NCI-H2196 treated with DMSO at 0.1 percent for 48 hours (cell line): ENCODE measurements around the gene RUNX3.

ENCODE experiments used
- DNase-seq: peaks from one replicate; lab custom pipeline; 2025; ENCODE audit not compliant: unreplicated experiment; lab: John Stamatoyannopoulos, UW

RUNX3 gene

DNA sequence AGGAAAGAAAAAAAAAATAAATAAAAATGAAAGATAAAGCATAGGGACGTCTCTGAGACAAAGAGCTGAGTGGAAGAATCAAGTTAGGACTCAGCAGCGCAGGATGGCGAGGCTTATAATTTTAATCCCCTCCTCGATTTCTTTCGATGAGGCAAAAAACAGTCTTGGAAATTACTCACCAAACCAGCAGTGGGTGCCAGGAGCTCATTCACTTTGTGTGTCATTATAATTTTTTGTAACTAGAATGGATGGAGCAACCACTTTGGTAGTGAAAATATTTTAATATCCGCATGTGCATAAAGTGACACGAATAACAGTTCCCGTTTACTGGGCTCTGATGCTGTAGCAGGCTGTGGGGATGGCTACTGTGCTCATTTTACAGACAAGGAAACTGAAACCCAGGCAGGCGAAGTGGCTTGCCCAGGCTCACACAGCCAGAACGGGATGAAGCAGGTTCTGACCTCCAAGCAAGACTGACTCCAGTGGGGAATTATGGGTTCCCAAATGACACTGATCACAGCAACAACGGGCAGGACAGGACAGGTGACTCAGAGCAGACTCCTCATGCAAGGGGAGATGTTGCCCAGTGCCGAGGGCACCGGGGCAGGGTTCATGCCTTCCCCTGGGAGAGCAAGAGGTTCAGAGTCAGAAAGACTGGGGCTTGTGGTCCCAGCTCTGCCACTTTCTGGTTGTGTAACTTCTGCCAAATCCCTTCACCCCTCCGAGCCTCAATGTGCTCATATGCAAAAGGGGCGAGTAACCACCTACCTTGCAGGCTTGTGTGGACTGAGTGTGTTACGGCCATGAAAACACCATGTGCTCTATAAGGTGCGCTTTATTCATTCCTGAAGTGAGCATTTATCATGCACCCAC lies 63.6 kb downstream of the RUNX3 start:
- no peak for DNase-seq

DNA sequence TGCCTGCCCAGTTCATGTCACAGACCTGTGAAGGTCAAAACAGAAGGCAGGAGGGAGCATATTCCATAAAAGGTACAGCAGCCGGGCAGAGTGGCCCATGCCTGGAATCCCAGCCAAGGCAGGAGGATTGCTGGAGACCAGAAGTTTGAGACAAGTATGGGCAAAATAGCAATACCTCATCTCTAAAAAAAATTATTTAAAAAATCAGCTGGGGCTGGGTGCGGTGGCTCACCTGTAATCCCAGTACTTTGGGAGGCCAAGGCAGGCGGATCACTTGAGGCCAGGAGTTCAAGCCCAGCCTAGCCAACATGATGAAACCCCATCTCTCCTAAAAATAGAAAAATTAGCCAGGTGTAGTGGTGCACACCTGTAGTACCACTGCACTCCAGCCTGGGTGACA lies 64.5 kb downstream of the RUNX3 start:
- DNase-seq: no peak

DNA sequence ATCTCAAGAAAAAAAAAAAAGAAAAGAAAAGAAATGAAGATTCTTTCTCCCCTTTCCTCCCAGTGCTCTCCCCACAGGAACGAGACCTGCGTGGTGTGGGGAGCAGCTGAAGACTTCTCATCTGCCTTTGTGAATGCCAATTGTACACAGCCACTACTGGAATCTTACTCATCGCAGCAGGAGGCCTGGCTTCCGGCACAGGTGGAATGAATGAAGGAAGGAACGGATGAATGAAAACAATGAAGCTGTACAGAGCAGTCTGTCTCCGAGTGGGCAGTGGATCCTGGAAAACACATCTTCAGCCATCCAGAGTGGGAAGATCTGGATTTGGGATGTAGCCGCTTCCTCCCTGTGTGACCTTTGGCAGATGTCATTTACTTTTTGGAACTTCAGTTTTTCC lies 64.9 kb downstream of the RUNX3 start:
- no peak for DNase-seq

DNA sequence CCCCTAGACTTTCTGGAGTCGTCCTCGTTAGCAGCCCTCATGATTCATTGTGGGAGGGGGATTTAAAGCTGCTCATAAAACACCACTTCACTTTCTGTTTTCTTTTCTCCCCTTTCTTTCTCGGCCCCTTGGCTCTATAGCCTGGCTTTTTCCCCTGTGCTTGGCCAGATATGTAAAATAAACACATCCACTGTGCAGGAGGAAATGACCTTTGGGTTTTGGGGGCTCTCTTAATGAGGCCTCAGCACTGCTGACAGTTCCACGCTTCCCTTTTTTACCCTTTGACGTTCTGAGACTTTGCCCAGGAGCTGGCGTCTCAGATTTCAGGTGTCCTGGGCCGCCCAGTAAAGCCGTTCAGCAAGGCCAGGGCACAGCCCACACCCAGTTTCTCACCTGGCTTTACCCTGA lies 65.7 kb downstream of the RUNX3 start:
- no peak for DNase-seq

DNA sequence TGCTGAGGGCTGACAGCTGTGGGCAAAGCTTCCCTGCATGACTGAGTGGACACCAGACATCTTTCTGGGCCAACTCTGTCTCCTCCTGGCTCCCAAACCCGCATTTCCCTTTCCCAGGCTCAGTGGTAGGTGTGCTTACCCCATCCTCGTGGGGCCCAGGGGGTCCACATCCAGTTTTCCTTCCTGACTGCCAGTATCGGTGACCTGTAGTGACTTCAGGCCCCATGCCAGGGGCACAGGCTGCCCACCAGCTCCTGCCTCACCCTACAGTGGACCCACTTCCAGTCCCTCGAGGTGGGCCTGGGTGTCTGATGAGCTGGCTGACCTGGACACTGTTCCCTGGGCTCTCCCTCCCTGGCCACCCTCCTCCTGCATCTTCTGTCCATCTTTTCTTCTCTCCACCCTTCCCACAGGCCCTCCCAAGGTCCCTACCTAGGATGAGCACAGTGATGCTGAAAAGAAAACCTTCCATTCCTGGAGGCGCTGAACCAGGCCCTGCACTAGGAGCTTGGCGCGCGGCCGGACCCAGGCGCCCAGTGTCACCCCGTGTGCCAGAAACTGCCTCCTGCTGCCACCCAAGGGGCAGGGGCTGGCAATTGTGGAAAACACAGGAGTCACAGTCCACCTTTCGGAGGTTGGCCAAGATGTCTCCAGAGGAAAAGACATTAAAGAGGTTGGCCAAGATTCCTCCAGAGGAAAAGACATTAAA lies 67.1 kb downstream of the RUNX3 start:
- DNase-seq: no peak

DNA sequence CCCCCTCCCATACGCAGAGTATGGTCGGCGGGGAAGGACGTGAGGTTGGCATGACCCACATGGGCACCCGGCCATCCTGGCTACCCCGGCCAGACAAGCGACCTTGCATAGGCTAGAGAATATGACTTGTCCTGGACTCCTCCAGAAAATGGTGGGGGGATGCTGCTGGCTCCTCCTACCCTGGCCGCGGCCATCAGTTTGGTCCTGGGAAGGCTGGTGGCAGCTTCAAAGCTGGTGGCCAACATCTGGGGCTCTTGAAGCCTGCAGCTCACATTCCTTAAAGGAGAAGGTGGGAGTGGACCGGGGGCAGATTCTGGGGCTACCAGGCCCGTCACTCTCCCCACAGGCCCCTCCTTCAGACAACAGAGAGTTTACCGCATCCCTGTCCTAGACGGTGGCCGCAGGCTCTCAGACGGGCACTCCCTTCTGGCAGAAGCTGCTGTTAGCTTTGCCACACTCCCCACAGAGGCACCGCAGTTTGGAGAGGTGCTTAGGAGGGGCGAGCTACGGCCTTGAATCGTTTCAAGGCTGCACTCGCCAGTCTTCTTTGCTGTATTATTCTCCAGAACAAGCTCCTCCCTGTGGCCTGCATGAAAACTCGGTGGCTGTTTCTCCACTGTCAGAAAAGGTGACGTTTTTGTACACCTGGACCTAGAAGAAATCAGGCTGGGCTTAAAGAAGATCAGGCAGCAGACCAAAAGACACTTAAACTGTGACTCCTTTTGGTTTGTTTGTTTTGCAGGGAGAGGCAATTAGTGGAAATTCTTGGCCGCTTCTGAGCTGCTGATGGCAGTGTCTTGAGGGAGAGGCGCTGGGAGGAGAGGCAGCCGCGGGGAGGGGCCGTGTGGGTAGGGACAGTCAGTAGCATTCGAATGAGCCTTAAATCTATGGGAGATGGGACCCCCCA lies 68.0 kb downstream of the RUNX3 start:
- no peak for DNase-seq

DNA sequence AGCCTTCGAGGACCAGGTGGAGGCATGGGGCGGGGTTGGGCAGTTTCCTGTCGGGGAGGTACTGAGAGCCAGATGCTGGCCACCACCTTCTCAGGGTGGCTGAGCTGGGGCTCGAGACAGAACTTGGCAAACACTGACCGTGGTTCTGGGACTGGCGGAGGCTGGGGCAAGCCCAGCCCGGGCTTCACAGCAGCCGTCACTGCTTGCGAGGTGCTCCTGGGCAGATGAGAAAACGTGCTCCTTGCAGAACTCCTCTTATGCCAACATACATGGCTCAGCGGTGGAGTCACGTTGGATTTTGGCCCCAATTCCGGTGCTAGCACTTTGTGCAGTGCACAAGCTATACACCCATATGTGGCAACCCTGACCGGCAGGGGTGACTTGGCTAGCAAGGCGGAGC lies 69.2 kb downstream of the RUNX3 start:
- DNase-seq: no peak

DNA sequence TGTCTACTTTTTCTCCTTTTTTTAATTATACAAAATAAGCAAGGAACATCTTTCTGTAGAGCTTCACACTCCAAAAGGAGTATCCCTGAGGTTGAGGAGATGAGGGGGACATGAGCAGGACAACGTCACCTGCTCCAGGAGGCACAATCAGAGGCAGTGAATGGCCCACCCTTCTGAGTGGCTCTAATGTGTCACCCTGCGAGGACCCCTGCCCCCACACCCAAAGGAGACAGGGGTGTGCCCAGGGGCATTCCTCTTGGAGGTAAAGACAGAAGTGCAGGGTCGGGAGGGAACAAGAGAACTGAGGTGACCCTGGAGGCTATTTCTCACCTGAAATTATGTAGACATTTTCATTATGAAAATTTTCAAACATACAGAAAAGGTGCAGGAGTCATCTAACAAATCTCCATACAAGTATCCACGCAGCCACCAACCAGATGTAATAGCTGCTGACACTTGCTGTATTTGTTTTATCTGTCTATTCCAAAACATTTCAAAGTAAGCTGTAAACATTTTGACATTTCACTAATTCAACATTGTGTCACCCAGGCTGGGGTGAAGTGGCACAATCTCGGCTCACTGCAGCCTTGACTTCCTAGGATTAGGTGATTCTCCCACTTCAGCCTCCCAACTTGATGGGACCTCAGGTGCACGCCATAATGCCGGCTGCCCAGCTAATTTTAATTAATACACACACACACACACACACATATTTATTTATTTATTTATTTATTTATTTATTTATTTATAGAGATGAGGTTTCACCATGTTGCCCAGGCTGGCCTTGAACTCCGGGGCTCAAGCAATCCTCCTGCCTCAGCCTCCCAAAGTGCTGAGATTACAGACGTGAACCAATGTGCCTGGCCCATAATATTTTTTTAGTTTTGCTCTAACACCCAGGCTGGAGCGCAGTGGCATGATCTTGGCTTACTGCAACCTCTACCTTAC lies 70.7 kb downstream of the RUNX3 start:
- no peak for DNase-seq

DNA sequence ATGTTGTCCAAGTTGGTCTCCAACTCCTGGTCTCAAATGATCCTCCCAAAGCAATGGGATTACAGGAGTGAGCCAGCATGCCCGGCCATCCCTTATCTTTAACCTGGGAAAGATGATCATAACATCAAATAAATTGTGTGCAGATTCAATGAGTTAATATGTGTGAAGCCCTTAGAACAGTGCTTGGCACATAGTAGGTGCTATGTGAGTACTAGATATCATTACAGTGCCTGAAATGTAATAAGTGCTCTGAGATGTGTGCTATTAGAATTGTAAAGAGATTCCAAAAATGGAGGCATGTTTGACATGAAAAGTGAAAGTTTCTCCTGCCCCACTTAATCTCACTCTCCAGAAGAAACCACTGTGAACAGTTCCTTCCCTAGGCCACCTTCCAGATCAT lies 71.8 kb downstream of the RUNX3 start:
- DNase-seq: no peak

DNA sequence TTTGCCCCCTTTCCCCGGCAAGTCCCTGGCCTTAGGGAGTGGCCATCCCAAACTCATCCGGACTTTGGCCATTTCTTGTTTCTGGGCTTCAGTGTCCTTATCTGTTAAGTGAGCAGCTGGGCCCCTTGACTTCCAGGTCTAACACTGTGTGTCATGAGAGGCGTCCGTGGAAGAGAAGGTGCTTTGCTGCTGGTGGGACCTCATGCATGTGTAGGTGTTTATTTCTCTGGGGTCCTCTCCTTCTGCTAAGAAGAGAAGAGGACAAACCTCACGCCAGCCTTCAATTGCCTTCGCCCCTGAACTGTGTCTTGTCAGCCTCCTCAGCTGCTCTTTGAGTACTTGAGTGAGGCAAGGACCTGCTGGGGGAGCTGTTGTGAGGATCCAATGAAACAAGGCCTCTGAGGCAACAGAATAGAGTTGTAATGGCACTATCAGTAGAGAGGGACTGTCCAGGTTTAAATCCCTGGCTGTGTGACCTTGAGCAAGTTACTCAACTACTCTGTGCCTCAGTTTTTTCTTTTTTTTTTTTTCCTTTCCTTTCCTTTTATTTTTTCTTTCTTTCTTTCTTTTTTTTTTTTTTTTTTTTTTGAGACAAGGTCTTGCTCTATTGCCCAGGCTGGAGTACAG lies 72.5 kb downstream of the RUNX3 start:
- no peak for DNase-seq

DNA sequence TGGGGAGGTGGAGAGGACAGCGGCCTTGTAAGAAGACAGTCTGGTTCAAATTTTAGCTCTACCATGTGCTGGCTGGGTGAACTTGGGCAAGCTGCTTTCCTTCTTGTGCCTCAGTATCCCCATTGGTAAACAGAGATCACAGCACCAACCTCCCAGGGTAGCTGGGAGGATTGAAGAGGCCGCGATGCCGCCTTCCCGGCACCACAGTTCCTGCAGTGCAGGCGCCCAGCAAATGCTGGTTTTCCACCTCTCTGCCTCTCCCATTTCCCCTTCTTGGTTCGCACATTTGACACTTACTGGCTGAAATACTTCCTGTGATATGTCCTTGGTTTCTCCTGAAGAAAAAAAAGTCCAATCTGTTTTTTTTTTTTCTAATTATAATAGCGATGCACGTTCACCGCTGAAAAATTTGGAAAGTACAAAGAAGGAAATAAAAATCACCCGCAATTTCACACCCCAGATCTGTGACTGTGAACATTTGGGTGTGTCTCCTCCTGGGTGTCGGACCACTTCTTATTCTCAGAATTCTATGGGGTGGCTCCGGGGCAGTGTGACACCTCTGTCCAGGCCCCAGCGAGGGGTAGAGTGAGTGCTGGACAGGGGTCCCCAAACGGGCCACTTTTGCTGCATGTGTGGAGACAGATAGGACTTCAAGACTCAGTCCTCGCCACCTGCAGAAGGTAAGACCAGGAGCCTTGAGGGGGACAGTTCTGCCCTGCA lies 73.1 kb downstream of the RUNX3 start:
- DNase-seq: no peak

DNA sequence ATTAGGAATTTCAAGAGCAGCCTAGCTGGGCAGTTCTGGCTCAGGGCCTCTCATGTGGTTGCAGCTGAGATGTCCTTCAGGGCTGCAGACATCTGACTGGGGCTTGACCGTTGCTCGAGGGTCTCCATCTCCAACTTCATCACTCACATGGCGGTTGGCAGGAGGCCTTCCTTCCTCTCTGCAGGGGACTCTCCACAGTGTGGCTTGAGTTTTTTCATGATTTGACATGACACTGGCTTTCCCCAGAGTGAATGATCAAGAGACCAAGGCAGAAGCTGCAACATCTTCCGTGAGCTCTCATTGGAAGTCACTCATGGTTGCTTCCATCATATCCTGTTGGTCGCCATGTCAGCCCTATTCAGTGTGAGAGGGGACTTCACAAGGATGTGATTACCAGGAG lies 74.6 kb downstream of the RUNX3 start:
- DNase-seq: no peak

DNA sequence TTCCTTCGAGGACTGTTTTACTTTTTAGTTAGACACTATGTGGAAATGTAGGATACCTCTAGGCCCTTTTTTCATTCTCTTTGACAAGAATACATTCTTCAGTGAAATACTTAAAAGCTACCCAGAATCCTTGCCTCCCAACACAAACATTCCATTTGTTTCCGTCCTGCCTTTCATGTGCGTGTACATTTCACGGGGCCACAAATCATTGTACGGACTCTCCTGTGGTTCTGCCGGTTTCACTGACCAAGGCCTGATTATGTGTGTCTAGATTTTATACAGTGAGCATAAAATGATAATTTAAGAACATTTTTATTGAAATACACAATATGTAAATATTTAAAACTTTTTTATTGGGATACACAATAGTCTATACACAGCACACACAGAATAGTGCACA lies 76.4 kb downstream of the RUNX3 start:
- no peak for DNase-seq

DNA sequence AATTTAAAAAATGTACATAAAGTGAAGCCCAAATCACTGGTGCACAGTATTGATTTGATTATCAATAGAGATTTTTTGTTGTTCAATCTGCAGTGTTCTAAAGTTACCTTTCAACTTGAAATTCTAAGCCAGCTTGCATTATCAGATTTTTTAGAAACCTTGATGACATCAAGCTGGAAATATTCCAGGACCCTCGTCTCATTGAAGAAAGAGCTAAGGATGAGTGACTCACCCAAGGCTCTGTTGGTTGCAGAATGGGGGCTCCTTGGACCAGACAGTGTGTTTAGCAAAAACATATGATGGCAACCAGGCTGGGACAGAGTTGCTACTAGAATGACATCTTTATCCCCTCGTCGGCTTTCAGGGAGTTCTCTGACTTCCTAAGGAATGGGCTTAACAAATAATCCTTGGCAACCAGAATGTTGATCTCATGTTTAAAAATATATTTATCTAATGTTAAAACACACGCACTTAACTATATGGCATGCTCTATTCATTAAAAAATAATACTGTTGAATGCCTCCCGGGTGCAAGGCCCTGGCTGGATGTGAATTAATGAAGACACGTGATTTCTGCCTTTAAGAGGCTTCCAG lies 79.7 kb downstream of the RUNX3 start:
- no peak for DNase-seq

DNA sequence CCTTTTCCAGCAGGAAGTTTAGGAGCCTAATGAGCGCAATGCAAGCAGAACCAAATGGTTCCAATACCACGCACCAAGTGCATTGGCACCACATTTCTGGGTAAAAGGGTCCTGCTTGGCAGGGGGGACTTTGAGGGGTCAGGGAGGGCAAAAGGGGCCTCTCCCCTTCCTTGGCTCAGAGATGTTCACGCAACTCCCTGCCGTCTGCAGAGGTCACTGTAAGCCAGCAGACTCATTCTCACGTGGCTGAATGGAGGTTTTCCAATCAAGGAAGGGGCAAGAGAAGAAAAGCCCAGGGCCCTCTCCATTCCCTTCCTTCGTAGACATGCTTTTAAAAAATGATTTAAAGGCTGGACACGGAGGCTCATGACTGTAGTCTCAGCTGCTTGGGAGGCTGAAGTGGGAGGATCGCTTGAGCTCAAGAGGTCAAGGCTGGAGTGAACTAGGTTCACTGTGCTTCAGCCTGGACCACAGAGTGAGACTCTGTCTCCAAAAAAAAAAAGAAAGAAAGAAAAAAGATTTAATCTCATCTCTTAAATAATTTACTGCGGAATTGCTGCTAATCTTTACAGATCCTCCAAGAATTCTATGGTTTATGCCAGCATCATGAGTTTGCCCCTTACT lies 80.3 kb downstream of the RUNX3 start:
- no peak for DNase-seq
